Limb (tissue), 2 donors: ENCODE results near the gene WFS1.

Experiments used
- DNase-seq, 2 donors: peaks; one replicate each; pipeline ENCODE4 v3.0.0-alpha.2; 2016; ENCODE audit errors: extremely low spot score in 2 of 2

The WFS1 gene, protein sequence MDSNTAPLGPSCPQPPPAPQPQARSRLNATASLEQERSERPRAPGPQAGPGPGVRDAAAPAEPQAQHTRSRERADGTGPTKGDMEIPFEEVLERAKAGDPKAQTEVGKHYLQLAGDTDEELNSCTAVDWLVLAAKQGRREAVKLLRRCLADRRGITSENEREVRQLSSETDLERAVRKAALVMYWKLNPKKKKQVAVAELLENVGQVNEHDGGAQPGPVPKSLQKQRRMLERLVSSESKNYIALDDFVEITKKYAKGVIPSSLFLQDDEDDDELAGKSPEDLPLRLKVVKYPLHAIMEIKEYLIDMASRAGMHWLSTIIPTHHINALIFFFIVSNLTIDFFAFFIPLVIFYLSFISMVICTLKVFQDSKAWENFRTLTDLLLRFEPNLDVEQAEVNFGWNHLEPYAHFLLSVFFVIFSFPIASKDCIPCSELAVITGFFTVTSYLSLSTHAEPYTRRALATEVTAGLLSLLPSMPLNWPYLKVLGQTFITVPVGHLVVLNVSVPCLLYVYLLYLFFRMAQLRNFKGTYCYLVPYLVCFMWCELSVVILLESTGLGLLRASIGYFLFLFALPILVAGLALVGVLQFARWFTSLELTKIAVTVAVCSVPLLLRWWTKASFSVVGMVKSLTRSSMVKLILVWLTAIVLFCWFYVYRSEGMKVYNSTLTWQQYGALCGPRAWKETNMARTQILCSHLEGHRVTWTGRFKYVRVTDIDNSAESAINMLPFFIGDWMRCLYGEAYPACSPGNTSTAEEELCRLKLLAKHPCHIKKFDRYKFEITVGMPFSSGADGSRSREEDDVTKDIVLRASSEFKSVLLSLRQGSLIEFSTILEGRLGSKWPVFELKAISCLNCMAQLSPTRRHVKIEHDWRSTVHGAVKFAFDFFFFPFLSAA

DNA sequence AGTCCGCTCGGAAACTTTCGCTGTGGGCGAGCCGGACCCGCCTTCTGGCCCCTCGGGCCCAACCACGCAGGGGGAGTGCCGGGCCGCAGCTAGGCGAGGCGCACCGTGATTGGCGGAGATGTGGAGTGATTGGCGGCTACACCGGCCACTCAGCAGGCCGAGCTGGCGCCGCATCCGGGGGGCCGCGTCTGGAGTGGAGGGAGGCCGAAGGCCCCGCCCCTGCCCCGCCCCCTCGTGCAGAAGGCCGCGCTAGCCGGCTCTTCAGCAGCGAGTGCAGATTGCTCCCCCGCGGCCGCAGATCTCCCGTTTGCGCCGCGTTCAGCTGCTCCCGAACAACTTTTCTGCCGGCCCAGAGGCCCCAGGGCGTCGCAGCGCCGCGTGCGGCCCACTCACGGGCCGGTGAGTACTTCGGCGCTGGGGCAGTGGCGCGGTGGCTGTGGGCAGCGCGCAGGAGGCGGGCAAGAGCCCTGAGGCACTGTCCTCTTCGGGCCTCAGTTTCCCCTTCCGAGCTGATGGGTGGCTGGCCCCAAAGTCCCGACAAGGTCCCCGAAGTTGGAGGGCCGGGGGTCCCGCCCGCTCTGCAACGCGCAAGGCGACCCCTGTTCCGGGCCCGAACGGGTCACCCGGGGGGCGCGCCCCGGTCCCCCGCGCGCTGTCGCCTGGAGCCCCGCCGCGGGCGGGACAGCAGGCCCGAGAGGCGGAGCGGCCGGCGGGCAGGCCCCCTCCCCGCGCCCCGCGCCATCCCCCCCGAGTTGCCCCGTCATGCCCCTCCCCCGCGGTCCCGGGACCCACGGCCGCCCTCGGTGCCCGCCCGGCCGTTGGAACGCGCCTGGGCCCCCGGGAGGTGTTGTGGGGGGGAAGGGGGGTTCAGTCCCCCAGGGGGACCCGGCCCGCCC lies at the start of gene WFS1:
WFS1 (plus strand) TSS at position 235 of the 896 bp plus-strand sequence. CDS start 7,606 bp downstream, outside the sequence.
- DNase-seq: peak; percentile 98 to 100

DNA sequence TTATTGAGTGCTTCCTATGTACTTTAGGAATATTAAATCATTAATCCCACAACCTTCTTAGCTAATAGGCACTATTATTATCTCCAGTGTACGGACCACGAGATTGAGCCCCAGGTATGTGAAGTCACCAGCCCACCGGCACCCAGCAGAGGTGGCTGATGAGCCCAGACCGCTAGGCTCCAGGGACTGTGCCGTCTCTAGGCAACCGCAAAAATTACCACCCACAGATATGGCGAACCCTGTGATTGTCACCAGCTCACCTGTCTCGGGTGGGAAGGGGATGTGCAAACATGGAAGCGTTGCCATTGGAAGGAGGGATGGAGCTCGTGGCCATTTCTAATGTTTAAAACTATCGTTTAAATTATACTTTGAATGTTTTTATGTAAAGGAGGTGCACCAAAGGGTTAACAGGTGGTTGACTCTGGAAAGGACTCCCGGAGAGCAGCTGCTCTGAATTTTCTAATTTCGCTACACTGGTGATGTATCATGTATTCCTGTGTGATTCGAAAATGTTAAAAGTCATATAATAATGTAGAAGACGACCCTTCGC lies 48.3 kb upstream of the WFS1 start:
- no peak for DNase-seq

DNA sequence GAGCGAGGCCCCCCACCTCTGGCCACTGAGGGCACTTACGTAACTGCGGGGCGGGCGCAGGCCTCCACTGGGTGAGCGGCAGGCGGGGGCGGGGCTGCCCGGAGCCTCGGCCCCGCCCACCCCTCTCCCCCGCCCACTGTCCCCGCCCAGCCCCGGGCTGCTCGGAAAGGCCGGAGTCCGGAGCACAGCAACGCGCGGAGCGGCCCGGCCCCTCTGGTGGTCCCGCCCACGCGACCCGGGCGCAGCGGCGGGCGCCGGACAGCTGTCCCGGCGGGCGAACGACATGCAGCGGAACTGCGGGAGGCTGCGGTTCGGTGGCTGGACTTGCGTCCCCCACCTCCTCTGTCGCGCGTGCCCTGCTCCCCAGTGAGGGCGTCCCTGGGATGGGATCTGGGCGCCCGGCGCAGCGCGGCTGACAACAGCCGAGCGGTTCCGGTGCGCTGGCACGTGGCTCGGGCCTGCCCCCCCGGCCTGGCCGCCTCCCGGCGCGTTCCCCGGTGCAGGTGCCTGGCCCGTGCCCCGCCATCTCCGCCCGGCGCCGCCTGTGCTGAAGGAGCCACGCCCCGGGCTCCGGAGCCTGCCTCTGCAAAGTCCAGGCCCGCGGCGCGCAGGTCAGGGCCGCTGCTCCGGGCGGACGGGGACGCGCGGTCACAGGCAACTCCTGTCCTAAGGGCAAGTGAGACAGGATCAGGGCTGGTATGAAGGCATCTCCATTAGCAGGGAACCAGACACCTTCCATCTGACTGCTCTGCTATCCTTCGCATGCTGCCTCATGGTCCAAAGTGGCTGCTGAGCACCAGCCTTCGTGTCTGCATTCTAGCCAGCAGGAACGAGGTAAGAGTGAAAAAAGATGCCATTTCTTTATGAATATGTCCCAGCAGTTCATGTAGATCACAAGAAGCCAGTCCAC lies 47.5 kb upstream of the WFS1 start:
- DNase-seq: peak; percentile 13 to 80

DNA sequence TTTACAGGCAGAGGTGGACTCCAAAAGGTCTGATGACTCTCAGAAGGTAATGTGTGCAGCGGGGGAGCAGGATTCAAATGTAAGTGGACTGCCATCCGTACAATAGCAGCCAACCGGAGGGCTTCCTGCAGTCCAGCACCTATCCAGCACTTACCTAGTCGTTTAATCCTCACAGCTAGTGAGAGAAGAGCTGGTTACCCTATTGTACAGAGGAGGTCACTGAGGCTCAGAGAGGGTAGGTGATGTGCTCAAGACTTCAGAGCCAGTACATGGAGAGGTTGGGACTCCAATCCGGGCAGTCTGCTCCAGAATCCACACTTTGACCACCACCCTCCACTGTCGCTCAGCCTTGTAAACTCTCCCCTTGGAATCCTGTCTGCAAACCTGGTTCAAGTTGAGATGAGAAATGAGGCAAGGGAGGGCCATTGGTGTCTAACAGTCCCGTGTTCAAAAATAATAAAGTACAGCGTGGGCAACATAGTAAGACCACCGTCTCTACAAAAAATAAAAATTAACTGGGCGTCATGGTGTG lies 46.8 kb upstream of the WFS1 start:
- DNase-seq: peak in 1 of 2 donors; percentile 33

DNA sequence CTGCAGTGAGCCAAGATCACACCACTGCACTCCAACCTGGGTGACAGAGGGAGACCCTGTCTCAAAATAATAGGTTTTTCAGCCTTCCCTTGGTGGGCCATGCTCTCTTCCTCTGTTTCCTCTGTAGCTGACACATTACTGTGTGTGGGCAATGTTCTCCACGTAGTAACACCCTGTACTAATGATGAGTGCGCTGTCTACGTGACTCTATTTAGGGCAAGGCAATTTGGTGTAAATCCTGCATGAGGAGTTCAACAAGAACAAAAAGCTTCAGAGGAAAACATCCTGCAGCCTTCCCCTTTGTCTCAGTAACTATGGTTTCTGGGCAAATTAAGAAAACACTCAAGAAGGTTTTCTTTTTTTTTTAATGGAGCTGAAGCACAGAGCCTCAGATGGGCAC lies 44.9 kb upstream of the WFS1 start:
- no peak for DNase-seq

DNA sequence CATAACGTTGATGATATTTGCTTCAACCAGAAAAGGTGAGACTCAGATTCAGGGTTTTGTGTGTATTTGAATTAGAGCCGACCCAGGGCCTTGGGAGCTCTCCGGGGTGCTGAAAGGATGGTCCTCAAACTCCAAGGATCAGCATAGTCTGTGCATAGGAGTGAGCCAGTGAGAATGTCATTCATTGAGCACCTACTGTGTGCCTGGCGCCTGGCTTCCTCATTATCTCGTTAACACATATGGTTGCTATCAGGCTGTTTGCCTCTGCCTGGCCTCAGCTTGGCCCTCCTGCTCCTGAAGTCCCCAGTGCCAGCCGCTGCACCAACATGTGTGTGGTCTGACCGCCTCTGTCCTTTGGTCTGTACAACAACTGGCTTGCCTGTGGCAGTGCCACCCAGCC lies 44.2 kb upstream of the WFS1 start:
- peak; percentile 29 to 72 for DNase-seq

DNA sequence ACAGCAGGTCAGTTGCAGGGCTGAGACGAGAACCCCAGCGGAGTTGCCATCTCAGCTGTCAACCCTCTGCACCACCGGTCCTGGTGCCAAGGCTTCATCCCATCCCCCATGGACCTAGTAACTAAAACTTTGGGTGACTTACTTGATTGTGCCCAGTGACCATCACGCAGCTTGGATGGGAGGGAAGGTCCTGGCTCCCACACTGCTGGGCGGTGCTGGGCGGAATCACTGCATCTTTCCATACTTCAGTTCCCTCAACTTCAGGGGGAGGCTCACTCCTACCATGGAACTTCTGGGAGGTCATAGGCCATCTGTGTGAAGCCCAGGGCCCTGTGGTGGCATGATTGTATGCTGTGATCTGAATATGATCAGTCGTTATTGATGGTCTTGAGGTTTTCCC lies 43.1 kb upstream of the WFS1 start:
- DNase-seq: no peak

DNA sequence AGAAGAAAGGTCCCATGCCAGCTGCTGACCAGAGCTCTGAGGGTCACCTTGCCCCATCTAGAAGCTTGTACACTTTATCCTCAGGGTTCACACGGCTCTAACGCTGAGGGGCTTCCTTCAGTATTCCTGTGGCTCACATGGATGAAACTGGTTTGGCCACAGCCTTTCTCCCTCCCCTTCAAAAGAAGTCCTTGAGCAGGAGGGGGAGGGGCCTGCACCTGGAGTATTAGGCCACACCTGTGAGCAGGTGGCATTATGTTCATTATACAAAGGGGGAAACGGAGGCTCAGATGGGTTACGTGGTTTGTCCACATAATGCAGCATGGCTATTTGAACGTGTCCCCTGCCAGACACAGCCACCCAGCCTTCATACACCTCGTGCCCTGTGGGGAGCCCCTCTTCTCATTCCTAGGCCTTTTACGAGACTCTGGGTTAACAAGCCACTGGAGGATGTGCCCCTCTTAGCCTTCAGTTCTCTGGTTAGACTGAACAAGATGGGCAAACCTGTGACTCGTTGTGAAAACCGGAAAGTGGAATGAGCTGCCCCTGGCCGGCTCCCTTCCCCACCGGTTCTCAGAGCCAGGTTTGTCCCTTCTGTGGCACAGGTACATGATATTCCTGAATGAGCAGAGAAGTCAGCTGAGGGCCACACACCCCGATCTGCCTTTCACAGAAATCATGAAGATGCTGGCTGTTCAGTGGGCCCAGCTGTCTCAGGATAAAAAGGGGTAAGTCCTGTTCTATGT lies 42.1 kb upstream of the WFS1 start:
- DNase-seq: no peak

DNA sequence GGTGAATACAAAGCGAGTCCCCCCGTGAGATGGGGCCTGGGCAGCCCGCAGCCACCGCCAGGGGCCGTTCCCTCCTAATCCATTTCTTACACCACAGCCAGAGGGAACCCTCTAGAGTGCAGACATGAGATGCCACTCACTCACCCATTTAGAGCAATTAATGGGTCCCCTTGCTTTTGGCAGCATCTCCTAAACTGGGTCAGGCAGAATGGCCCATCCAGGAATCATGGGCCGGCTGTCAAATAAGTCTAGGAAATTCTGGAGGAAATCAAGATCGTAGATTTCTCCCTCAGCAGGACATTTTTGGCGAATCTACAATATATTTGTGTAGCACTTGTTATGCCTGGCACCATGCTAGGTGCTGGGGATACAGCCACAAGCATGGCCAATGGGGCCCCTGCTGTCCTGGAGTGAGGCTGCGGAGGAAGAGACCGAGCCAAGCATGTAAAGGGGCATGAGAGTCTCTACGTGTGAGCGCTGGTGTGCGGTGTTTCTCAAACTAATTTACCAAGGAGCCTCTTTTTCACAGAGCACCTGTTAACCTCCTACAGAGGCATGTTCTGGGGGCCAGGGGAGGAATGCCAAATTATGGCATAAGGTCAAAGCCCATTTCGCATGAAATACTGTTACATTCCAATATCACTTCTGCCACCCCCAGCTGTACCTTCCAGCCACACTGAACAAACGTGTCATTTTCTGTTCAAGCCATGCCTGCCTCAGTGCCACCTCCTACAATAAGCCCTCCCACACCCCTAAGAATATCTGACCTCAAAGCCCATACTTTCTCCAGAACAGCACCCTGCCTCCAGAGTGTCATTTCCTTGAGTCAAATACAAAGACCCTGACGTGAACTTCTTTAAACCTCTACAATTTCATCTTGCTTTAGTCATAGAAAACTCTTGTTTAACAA lies 41.2 kb upstream of the WFS1 start:
- no peak for DNase-seq

DNA sequence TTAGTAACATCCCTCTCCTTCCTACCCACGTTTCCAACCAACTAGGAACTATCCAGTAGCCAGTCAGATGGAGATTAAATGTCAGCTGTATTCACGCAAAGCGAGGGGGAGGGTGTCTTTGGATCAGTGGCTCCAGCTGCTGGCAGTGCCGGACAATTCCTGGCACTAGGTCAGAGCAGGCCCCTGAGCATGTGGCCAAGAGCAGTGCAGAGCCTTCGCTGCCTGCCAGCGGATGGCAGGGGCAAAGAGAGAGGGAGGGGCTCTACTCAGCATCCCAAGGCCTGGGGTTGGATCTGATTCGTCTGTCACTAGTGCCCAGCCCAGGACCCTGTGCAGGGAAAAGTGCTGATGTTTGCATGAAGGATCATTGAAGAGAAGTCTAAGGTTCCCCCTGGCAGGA lies 40.6 kb upstream of the WFS1 start:
- peak in 1 of 2 donors; percentile 27 for DNase-seq

DNA sequence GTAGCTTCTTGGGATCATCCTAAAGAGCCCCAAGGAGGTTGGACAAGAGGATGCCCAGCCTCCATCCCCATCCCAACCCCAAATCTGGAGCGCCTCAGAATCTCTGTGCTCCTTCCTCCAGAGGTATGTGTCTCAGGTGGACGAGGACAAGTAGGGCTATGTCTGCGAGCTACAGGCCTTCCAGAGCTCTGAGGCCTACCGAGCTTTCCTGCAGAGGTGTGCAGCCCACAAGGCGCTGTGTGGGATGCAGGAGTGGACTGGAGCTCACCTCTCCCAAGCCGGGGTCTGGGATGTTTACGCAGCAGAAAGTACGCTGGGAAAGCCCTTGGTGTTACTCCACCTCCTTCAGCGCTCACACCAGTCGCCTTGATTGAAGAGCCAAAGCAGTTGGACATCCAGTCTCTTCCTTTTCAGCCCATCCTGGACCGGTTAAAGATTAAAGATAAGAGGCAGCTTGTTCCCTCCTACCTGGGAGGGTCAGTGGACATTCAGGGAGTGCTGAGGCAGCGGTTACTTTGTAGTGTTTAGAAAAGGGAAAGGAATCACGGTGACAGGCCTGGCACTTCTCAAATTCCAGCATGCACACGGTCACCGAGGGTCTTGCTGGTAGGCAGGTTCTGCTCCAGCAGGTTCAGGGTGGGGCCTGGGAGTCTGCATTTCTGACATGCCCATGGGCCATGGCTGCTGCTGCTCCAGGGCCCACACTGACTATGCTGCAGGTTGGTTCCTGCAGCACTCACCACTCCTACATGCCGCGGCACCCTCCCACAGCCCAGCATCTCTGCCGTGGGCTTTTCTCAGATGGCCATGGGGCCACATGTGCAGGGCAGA lies 39.8 kb upstream of the WFS1 start:
- DNase-seq: no peak

DNA sequence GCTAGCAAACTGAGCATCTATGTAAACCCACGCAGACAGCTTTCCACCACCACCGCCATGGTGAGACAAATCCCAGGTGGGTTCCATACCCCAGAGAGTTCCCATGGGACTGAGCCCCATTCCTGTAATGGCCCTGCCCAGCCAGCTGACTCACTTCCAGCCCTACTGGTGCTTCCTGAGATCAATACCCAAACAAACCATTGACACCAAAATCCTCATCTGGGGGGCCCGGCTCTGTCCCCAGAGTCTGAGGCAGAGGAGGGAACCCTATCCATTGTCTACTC lies 39.2 kb upstream of the WFS1 start:
- no peak for DNase-seq

DNA sequence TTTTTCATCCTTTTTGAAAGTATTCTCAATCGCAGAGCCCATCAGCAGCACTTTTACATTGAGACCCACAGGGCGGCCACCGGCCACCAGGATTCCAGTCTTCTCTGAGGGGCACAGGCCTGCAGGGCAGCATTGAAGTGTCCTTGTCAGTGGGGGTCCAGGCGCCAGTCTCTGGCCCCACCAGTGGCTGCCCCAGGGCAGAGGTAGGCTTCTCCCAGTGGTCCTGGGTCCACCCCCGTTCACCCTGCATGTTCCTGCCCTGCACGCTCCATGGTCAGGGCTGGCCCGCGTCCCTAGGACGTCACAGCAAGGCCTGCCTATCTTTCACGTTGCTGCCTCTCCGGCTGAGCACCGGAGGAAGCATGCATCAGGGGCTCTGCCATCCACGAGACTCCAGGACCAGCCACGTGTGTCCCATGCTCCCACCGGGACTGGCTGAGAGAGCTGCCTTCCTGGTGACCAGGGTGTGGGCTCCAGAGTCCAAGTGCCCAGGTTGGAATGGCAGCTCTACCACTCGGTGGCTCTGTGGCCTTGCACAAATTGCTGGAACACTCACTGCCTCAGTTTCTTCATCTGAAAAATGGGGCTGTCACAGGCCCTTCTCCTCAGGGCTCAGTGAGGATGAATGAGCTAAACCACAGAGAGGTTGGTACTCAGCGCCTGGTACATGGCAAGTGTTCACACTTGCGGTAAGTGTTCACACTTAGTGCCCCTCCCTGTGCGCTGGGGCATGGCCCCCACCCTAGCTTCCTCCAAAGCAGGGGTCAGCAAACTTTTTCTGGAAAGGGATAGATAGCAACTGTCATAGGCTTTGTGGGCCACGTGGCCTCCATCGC lies 38.6 kb upstream of the WFS1 start:
- peak in 1 of 2 donors; percentile 12 for DNase-seq

DNA sequence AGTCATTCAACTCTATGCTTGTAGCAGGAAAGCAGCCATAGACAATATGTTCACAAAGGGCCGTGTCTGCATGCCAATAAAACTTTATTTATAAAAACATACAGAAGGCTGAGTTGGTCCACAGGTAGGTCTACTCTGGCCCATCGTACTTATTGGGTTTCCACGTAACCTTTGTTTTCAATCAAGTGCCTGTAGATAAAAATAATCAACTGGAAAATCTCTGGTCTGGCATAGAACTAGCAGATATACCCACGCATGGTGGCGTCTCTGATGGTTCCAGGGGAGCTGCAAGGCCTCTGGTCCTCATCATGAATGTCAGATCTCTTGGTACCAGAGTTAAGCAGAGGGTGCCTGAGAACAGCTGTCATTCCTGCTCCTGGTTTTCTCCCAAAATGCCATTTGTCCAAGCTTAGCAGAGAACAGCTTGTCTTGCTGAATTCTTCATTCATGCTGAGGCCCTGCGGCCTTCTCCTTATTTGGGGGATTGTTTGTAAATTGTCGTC lies 37.9 kb upstream of the WFS1 start:
- DNase-seq: no peak

DNA sequence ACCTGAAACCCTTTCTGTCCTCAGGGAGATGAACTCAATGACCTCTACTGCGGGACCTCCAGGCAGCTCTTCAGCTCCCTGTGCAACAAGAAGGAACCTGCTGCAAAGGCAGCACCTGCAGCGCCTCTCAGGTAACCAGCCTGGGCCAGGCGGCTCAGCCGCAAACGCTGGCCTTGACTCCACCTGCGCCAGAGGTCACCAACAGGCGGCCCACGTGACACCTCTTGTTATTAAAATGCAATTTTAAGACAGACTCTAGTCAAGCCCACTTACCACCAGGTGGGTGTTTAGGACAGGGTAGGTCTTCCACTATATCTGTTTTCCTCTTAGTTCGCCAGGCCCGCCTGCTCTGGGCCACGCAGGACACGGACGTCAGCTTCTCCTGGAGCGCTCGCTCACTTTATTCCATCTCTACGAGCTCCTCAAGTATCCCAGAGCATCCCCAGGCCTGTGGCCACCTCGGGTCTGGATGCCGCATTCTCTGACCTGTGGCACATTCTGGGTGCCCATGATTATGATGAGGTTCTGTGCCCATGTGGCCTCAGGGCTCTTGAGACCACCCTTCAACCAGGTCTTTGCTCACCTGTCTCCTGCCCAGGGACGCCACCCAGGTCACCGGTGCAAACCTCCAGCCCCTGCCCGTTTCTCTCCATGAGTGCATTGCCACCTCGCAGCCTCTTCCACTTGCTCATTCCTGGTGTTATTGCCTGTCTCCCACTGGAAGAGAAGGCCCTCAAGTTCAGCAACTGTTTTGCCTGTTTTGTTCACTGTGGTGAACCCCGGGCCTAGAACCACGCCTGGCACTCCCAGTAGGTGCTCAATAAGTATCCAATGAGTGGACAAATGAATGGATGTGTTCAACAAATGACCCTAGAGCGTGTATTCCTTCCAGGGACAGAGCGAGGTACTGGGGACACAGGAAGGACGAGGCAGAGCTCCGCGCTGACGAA lies 36.5 kb upstream of the WFS1 start:
- no peak for DNase-seq
